ENCODE results near the gene ASTN2. TPM values are rescaled to one million over a fixed set of nuclear protein-coding genes. Genes with fewer than 3 reads are reported as not detected.

The ASTN2 gene
- total and polyA plus RNA-seq, 7 donors: 0.60 to 7.5 (median 2.2) TPM

DNA sequence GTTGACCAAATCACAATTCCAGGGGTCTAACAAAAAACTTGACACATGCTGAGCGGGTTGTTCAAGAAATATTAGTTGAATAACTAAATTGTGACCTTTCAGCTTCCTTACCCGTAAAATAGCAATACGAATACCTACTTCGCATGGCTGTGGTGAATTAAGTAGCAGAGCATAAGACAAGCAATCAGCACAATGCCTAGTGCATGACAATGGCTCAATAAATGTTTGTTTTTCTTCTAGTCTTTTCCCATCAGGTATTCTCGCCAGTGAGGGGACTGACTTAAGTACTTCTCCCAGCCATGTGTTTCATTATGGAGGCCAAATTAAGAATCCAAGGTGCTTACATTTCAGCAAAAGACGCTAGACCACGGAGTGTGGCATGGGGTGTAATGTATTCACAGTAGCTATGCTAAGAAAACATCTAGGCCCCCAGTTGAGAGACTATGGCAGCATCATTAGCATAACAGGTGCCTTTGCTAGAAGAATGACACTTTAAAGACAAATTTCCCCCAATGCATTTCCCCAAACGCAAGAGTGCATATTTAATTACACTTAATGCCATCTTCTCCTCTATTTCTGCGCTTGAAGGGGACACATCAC is 145.9 kb downstream of the ASTN2 start:
- no peaks in the 10 kb centered on the region for H3K9me3 ChIP-seq
- 64 to 81% methylated on average over 9 of the region's 9 CpGs for WGBS, 2 donors
- no peaks in the 10 kb centered on the region for H3K4me1 ChIP-seq
- H3K27me3 ChIP-seq: no peaks in the 10 kb centered on the region
- no peaks in the 10 kb centered on the region for H3K36me3 ChIP-seq
- no peak for DNase-seq
- TF ChIP-seq POLR2A (IDR thresholded peaks at IDR 0.05): no peak
- TF ChIP-seq, protein P1, sequence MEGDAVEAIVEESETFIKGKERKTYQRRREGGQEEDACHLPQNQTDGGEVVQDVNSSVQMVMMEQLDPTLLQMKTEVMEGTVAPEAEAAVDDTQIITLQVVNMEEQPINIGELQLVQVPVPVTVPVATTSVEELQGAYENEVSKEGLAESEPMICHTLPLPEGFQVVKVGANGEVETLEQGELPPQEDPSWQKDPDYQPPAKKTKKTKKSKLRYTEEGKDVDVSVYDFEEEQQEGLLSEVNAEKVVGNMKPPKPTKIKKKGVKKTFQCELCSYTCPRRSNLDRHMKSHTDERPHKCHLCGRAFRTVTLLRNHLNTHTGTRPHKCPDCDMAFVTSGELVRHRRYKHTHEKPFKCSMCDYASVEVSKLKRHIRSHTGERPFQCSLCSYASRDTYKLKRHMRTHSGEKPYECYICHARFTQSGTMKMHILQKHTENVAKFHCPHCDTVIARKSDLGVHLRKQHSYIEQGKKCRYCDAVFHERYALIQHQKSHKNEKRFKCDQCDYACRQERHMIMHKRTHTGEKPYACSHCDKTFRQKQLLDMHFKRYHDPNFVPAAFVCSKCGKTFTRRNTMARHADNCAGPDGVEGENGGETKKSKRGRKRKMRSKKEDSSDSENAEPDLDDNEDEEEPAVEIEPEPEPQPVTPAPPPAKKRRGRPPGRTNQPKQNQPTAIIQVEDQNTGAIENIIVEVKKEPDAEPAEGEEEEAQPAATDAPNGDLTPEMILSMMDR (IDR thresholded peaks at IDR 0.05): no peak
- no peak for TF ChIP-seq EP300 (IDR thresholded peaks at IDR 0.05)
- no peak for TF ChIP-seq POLR2AphosphoS5 (IDR thresholded peaks at IDR 0.05)
- H3K4me3 ChIP-seq: no peak overlapping the region
- no peak overlapping the region for H3K27ac ChIP-seq
- intact Hi-C loops (cut with DNase I): no loop called here

DNA sequence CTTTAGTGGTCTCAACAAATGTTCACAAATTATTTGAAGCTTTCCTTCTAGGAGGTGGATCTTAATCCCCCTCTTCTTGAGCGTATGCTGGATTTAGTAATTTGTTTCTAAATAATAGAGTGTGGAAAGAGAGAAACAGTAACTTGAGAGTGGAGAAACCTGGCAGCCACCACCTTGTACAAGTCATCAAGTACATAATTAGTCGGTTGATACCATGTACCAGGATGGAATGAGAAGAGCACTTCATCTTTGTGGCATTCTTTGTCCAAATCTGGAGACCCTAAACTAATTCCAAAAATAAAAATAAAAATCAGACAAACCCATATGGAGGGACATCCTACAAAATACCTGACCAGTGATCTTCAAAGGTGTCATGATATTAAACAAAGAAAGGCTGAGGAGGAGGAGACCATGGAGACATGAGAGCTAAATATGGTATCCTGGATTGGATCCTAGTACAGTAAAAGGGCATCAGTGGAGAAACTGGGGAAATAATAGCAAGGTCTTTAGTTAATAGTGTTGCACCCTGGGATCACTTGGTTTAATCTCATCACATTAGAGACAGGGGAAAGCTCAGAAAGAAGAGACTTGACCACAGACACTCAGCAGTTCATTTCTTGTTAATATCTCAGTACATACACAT is 147.9 kb downstream of the ASTN2 start:
- Histone ChIP-seq H3K27me3 (no peaks in the 10 kb centered on the region), H3K27ac (no peak overlapping the region), H3K9me3 (no peaks in the 10 kb centered on the region), H3K4me3 (no peak overlapping the region), H3K4me1 (no peaks in the 10 kb centered on the region), H3K36me3 (no peaks in the 10 kb centered on the region)
- no peak for TF ChIP-seq POLR2AphosphoS5 (IDR thresholded peaks at IDR 0.05)
- no peak for TF ChIP-seq POLR2A (IDR thresholded peaks at IDR 0.05)
- TF ChIP-seq, protein P1 (IDR thresholded peaks at IDR 0.05): no peak
- TF ChIP-seq EP300 (IDR thresholded peaks at IDR 0.05): no peak
- intact Hi-C loops (cut with DNase I): no loop called here
- 88 to 91% methylated on average over 2 of the region's 2 CpGs for WGBS, 2 donors
- no peak for DNase-seq

DNA sequence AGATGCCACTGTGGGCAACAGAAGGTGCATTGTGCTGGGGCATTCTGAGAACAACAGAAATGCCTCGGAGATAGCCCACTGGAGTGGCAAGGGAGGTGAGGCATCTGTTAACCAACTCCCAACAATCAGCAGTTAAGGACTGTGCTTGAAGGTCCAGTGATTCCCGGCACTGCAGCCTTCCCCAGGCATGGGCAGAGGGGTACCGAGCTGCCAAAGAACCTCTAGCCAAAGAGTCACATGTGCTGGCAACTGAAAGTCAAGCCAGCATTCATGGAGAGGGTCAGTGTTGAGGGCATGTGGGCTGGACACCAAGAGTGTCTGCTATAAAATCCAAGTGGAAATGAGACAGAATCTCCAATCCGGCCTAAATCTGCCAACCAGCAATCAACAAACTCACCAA is 149.6 kb downstream of the ASTN2 start:
- Histone ChIP-seq H3K4me1 (no peaks in the 10 kb centered on the region), H3K36me3 (no peaks in the 10 kb centered on the region), H3K27me3 (no peaks in the 10 kb centered on the region), H3K27ac (no peak overlapping the region), H3K4me3 (no peak overlapping the region), H3K9me3 (no peaks in the 10 kb centered on the region)
- 71 to 84% methylated on average over 4 of the region's 4 CpGs for WGBS, 2 donors
- DNase-seq: no peak
- TF ChIP-seq POLR2AphosphoS5 (IDR thresholded peaks at IDR 0.05): no peak
- TF ChIP-seq, protein P1 (IDR thresholded peaks at IDR 0.05): no peak
- no peak for TF ChIP-seq EP300 (IDR thresholded peaks at IDR 0.05)
- no peak for TF ChIP-seq POLR2A (IDR thresholded peaks at IDR 0.05)
- intact Hi-C loops (cut with DNase I): no loop called here

DNA sequence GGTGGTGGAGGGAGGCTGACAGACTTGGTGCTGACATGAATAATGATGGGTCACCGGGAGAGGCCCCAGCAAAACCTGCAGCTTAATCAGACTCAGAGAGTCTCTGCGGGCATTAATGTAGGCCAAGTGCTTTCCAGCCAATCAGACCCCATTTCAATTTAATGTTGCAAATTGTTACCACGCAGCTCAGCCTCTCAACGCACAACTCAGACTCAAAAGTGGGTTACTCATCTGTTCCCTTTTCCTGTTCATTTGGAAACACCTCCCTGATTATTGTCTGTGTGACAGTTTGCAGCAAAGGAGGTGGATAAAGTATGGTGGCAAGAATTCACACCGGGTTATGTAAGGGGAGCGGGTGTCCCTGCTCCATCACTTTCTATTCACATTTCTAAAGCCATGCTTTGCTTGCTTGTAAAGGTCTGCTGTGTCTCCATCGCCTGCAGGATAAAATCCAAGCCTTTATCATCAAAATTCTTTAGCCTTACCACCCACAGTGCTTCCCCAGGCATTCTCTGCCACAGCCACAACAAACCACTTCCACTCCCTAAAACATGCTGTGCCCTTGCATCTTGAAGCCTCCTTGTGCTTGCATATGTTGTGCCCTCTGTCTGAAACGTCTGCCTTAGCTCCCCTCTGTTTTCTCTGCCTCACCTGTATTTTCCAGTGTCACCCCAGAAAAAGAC is 156.5 kb downstream of the ASTN2 start:
- intact Hi-C loops (cut with DNase I): no loop called here
- TF ChIP-seq EP300 (IDR thresholded peaks at IDR 0.05) (no peak), POLR2AphosphoS5 (IDR thresholded peaks at IDR 0.05) (no peak), POLR2A (IDR thresholded peaks at IDR 0.05) (no peak)
- TF ChIP-seq, protein P1 (IDR thresholded peaks at IDR 0.05): no peak
- Histone ChIP-seq H3K4me3 (no peak overlapping the region), H3K9me3 (no peaks in the 10 kb centered on the region), H3K4me1 (no peaks in the 10 kb centered on the region), H3K27ac (no peak overlapping the region), H3K27me3 (no peaks in the 10 kb centered on the region), H3K36me3 (no peaks in the 10 kb centered on the region)
- WGBS, 2 donors: 65 to 66% methylated on average over 8 of the region's 8 CpGs
- no peak for DNase-seq

All from sigmoid colon (tissue), 7 donors.